OCI-LY3 (cell line): ENCODE data around the gene MAOA.

ENCODE experiments used
- H2AFZ ChIP-seq: fragments of 200-600, 300-600 bp; shearing (Covaris generic); 2 replicates; pipeline ENCODE4 v1.6.0; 2014; ENCODE audit warnings: antibody characterized with exemption, low read depth, low read length
- H3K27ac ChIP-seq: fragments of 200-600, 300-600 bp; sonication (generic); 2 replicates; pipeline ENCODE4 v1.5.1; 2014; ENCODE audit warnings: mild to moderate bottlenecking, low read length, moderate library complexity, mixed read lengths
- H3K27me3 ChIP-seq: fragments of 200-600, 300-600 bp; sonication (generic); 2 replicates; pipeline ENCODE4 v1.6.1; 2014; ENCODE audit warnings: low read depth, low read length, mixed read lengths
- H3K36me3 ChIP-seq: fragments of 200-600, 300-600 bp; sonication (generic); replicated peaks from 2 replicates; pipeline ENCODE3; 2014; ENCODE audit warnings: low read depth, low read length, mixed read lengths
- H3K4me1 ChIP-seq: fragments of 300-600, 200-600 bp; sonication (generic); 2 replicates; pipeline ENCODE4 v1.6.1; 2014; ENCODE audit warnings: low read length, mixed read lengths
- H3K4me2 ChIP-seq: fragments of 200-600, 300-600 bp; sonication (generic); 2 replicates; pipeline ENCODE4 v1.6.1; 2014; ENCODE audit warnings: low read length, mixed read lengths
- H3K4me3 ChIP-seq: fragments of 300-600, 200-600 bp; sonication (generic); 2 replicates; pipeline ENCODE4 v1.5.1; 2014; ENCODE audit warnings: antibody characterized with exemption, mild to moderate bottlenecking, low read length, moderate library complexity
- H3K79me2 ChIP-seq: fragments of 300-600, 200-600 bp; shearing (Covaris generic); 2 replicates; pipeline ENCODE4 v1.6.1; 2014; ENCODE audit warnings: mild to moderate bottlenecking, low read length, mixed read lengths
- H3K9ac ChIP-seq: fragments of 300-600, 200-600 bp; shearing (Covaris generic); 2 replicates; pipeline ENCODE4 v1.6.0; 2014; ENCODE audit warnings: mild to moderate bottlenecking, low read length, moderate library complexity
- H3K9me3 ChIP-seq: fragments of 200-600, 300-600 bp; shearing (Covaris generic); 2 replicates; pipeline ENCODE4 v1.6.1; 2014; ENCODE audit warnings: low read length, mixed read lengths; ENCODE audit not compliant: insufficient read depth
- H4K20me1 ChIP-seq: fragments of 200-600, 300-600 bp; sonication (generic); 2 replicates; pipeline ENCODE4 v1.6.1; 2016; ENCODE audit warnings: low read length, mixed read lengths; ENCODE audit not compliant: insufficient read depth
- CTCF ChIP-seq: fragments of 200-600, 300-600 bp; sonication (generic); IDR thresholded peaks from 2 replicates; pipeline ENCODE4 v1.5.1; 2014; ENCODE audit warnings: antibody characterized with exemption, low read length, low read depth
- EZH2phosphoT487 ChIP-seq: fragments of 200-600 bp; shearing (Covaris generic); IDR thresholded peaks from 2 replicates; pipeline ENCODE4 v1.6.1; 2018; ENCODE audit warnings: antibody characterized with exemption, mixed run types, low read depth

MAOA gene

DNA sequence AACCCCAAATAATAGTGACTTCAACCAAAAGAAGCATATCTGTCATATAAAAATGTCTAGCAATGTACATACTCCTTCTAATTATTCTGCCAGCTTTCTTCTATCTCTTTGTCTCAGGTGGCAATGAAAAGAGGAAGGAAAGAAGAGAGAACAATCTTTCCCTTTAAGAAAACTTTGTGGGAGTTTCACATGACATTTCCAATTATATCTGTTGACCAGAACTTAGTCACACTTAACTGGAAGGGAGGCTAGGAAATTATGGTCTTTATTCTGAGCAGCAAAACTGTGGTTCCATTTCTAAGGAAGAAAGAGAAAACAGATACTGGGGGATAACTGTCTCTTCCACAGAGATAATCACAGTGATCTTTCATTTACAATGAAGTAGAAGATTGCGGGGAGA, 12.9 kb upstream of the MAOA start:
- Histone ChIP-seq H3K79me2 (no peaks in the 10 kb centered on the region), H4K20me1 (no peaks in the 10 kb centered on the region), H3K4me2 (no peak overlapping the region), H3K9ac (no peak overlapping the region), H3K9me3 (no peaks in the 10 kb centered on the region), H3K36me3 (no peaks in the 10 kb centered on the region), H2AFZ (no peak overlapping the region), H3K27ac (no peak overlapping the region), H3K4me1 (no peaks in the 10 kb centered on the region), H3K27me3 (no peaks in the 10 kb centered on the region), H3K4me3 (no peak overlapping the region)
- TF ChIP-seq EZH2phosphoT487 (no peak), CTCF (no peak)

GRCh38 chrX:43643662-43644061, 12.4 kb upstream of the MAOA start:
- TF ChIP-seq CTCF (no peak), EZH2phosphoT487 (no peak)
- no peaks in the 10 kb centered on the region for H3K36me3 ChIP-seq
- no peak overlapping the region for H3K4me3 ChIP-seq
- no peaks in the 10 kb centered on the region for H3K27me3 ChIP-seq
- no peak overlapping the region for H3K4me2 ChIP-seq
- no peaks in the 10 kb centered on the region for H4K20me1 ChIP-seq
- no peak overlapping the region for H2AFZ ChIP-seq
- no peak overlapping the region for H3K27ac ChIP-seq
- no peak overlapping the region for H3K9ac ChIP-seq
- H3K79me2 ChIP-seq = no peaks in the 10 kb centered on the region
- H3K4me1 ChIP-seq = no peaks in the 10 kb centered on the region
- H3K9me3 ChIP-seq = no peaks in the 10 kb centered on the region

DNA sequence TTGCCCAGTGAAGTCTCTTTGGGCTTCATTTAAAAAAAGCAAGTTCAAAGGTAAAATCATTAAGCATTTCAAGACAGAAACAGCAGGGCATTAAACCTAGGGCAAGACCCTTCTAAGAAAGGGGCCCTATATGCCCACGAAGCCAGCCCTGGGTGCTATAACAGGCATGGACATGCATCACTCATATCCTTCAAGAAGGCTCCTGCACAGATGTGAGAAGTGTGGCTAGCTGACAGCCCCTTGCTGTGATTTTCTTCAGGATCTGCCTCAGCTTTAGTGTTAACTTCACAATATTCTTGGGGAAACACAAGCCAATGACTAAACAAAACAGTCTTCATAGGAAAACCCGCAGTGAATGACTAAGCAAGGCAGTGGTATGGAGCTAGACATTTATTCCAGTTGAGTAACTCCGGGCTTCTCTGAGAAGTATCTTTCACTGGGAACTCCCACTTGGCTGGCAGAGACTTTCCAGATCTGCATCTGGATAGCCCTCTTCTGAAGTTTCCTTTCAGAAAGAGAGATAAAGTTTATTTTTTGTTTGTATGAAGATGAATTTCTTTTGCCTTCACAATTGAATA, 11.9 kb upstream of the MAOA start:
- no peak overlapping the region for H3K4me2 ChIP-seq
- H4K20me1 ChIP-seq = no peaks in the 10 kb centered on the region
- no peak overlapping the region for H3K27ac ChIP-seq
- no peak overlapping the region for H3K9ac ChIP-seq
- no peak overlapping the region for H2AFZ ChIP-seq
- TF ChIP-seq EZH2phosphoT487 = no peak
- TF ChIP-seq CTCF = no peak
- H3K9me3 ChIP-seq = no peaks in the 10 kb centered on the region
- H3K36me3 ChIP-seq = no peaks in the 10 kb centered on the region
- no peak overlapping the region for H3K4me3 ChIP-seq
- no peaks in the 10 kb centered on the region for H3K27me3 ChIP-seq
- H3K79me2 ChIP-seq = no peaks in the 10 kb centered on the region
- no peaks in the 10 kb centered on the region for H3K4me1 ChIP-seq

DNA sequence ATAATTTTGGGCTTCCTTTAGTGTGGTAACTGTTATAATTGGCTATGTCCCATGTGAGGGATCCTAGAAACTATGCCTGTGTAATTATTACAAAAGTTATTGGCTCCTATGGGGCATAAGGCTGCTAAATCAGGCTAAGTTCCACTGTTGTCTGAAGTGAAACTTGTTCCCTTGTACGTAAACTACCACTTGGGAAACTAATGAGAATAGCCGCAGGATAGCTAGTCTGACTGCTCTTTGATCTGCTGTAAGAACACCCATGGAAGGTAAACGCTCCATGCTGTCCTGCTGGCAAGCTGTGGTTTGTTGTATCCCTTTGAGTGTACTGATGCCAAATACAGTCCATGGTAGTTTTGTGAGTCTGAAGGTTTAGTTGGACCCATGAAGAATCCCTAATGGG, 9.3 kb upstream of the MAOA start:
- H3K36me3 ChIP-seq = no peaks in the 10 kb centered on the region
- no peaks in the 10 kb centered on the region for H3K9me3 ChIP-seq
- H3K27me3 ChIP-seq = no peaks in the 10 kb centered on the region
- H3K4me2 ChIP-seq = no peak overlapping the region
- no peak overlapping the region for H3K4me3 ChIP-seq
- H4K20me1 ChIP-seq = no peaks in the 10 kb centered on the region
- H3K4me1 ChIP-seq = no peaks in the 10 kb centered on the region
- no peak overlapping the region for H3K9ac ChIP-seq
- no peak overlapping the region for H3K27ac ChIP-seq
- TF ChIP-seq CTCF (no peak), EZH2phosphoT487 (no peak)
- H3K79me2 ChIP-seq = no peaks in the 10 kb centered on the region
- H2AFZ ChIP-seq = no peak overlapping the region
